HG03064 (cell line): ENCODE measurements around the gene ALDOA.

Source experiments
- ATAC-seq: cut with Tn5 transposase; IDR thresholded peaks from one replicate; pipeline ENCODE4 v1.9.1; 2021; ENCODE audit warnings: low read depth; ENCODE audit not compliant: unreplicated experiment

The ALDOA gene

DNA sequence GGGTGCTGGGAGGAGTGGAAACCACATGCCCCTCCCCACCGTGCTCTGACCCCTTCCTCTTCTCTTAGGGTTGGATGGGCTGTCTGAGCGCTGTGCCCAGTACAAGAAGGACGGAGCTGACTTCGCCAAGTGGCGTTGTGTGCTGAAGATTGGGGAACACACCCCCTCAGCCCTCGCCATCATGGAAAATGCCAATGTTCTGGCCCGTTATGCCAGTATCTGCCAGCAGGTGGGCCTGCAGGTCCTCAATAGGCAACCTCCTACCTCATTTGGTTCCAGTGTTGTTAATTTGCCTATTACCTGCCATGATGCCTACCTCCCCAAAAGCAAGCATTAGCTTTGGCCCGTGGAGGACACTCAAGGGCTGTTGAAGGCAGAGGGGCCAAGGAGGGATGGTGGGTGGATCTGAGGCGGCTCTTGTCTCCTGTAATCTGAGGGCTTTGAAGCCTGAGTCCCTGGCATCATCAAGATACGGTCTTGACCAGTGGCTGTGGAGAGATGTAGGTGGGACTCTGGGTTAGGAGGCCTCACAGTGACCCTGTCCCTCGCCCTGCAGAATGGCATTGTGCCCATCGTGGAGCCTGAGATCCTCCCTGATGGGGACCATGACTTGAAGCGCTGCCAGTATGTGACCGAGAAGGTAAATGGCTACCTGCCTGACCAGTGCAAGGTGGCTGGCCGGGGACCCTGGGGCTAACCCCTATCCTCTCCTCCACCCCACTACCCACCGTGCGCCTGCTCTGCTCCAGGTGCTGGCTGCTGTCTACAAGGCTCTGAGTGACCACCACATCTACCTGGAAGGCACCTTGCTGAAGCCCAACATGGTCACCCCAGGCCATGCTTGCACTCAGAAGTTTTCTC lies 3.4 kb downstream of the ALDOA start:
- ATAC-seq, result no peak

GRCh38 chr16:30069611-30070462 lies 4.3 kb downstream of the ALDOA start:
- no peak for ATAC-seq

DNA sequence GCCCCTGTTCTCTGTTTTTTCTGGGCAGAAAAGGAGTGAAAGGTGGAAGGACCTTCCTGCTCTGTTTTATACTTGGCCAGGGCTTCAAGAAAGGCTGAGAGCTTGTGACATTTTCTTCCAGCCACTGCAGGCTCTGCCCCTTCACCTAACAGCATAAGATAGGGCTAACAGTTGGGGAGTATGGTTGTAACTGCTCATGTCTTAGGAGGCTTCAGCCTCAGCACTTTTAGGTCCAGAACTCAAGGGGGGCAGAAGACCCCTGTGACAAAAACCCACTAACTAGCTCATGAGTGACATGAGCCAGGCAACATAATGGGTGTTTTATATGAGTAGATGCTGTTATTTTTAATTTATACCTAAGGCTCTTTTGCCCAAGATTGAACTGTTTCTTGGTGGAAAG lies 4.9 kb downstream of the ALDOA start:
- ATAC-seq, result no peak

DNA sequence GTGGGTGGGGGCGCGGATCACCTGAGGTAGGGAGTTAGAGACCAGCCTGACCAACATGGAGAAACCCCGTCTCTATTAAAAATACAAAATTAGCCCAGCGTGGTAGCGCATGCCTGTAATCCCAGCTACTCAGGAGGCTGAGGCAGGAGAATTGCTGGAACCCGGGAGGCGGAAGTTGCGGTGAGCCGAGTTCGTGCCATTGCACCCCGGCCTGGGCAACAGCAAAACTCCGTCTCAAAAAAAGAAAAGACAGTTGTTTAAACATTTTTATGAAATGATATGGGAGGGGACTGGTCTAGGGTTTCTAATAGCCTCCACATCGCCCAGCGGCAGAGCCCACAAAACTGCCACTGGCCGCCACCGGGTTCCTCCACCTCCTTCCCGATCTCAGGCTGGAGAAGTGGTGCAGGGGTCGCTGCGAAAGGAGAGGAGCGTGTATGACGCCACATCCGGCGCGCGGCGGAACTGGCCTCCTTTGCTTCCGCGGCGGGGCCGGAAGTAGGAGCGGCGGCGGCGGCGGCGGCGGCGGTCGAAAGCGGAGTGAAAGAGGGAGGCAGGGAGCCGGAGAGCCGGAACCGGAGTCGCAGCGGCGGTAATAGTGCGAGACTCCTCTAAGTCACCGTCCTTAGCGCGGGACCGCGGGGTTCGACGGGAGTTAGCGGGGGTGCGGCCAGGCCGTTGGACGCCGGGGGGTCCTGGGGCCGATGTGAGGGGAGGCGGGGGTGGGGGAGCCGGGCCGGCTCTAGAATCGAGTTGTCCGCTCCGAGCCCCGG lies 10.1 kb downstream of the ALDOA start, which contains the start of gene PPP4C:
TSS of gene PPP4C (plus strand) at position 492 of the 773 bp plus-strand sequence. CDS start 384 bp downstream, outside the sequence.
- no peak for ATAC-seq

- ATAC-seq, result no peak
Measured at GRCh38 chr16:30076276-30076791, 10.8 kb downstream of the ALDOA start.

GRCh38 chr16:30077656-30078055 lies 12.1 kb downstream of the ALDOA start:
- ATAC-seq, result no peak

GRCh38 chr16:30078744-30079143 lies 13.2 kb downstream of the ALDOA start:
- no peak for ATAC-seq

DNA sequence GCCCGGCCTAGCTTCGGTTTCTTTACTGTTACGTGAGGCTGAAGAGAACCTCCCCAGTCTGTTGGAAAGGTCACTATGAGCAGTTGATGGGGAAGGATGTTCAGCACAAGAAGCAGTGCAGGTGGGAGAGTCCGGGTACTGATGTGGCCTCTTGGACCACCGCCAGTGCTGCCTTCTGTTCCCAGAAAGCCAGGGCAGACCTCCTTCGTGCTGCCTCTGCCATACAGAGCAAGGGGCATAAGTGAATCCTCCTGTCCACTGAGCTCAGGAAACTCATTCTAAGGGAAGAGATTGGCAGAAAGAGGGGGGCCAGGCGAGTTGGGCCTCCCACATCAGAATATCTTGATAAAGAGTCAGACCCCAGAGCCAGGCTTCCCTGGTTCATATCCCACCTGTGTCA lies 13.9 kb downstream of the ALDOA start:
- no peak for ATAC-seq

DNA sequence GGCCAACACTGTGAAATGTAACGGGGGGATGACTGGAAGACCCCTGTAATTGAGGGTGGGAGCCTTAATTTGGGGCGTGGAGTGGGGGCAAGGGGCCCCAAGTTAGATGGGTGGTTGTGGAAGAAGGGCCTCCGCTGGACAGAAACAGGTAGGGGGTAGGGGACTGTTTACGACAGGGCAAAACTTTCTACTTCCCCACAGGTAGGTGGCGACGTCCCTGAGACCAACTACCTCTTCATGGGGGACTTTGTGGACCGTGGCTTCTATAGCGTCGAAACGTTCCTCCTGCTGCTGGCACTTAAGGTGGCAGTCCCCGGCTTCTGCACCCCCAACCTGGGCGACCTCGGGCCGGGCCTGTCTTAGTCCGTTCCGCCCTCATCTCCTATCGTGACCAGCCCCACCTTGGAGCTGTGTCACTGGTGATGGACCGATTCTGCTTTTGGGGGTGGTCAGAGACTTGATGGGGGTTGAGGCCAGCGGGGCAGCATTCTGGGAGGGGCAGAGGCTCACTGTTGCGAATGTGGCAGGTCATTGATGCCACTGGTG lies 17.1 kb downstream of the ALDOA start:
- no peak for ATAC-seq

- ATAC-seq, result no peak
Measured at GRCh38 chr16:30083216-30084055, 17.9 kb downstream of the ALDOA start.

DNA sequence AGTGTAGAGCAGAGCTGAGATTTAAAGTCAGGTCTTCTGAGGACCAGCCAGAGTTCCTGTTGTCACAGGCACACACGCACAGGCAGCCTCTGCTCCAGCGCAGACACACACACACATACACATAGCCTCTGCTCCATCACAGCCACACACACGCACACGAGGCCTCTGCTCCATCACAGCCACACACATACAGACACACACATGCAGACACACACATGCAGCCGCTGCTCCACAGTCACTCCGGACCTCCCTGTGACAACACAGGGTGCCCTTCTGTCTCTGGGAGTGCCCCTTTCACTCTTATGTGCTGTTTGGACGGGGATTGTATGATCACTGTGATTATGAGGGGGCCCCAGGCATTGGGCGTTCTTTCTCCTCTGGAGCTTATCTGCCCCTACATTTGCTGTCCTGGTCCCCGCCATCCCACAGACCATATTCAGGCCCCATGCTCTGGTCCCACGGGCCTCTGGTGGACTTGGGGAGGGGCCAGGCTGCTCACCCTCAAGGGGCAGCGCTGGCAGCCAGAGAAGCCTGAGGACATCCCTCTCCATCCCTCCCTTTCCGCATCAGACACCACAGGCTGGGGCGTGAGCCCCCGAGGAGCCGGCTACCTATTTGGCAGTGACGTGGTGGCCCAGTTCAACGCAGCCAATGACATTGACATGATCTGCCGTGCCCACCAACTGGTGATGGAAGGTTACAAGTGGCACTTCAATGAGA lies 18.7 kb downstream of the ALDOA start:
- ATAC-seq, result no peak

DNA sequence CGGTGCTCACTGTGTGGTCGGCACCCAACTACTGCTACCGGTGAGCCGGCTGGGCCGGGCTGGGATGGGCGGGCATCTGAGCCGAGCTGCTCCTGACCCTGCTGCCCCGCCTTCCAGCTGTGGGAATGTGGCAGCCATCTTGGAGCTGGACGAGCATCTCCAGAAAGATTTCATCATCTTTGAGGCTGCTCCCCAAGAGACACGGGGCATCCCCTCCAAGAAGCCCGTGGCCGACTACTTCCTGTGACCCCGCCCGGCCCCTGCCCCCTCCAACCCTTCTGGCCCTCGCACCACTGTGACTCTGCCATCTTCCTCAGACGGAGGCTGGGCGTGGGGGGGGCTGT lies 19.2 kb downstream of the ALDOA start:
- no peak for ATAC-seq

GRCh38 chr16:30085247-30085646 lies 19.7 kb downstream of the ALDOA start:
- ATAC-seq, result no peak

DNA sequence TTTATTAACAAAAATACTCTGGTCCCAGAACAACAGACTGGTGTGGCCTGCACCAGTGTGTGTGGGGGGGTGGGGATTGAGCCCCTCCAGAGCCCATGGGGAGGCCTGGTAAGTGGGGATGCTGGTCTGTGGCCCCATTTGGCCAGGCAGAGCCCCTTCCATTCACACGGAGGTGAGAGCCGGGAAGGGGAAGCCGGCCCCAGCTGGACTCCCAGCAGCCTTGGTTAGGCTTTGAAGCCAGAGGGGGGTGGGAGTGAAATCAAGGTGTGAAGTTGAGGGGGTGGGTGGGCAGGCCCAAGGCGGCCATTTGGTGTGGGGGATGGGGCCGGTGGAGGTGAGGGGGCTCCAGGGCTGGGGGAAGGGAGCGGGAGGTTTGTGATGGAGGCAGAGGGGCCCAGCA lies 20.3 kb downstream of the ALDOA start:
- ATAC-seq, result no peak

DNA sequence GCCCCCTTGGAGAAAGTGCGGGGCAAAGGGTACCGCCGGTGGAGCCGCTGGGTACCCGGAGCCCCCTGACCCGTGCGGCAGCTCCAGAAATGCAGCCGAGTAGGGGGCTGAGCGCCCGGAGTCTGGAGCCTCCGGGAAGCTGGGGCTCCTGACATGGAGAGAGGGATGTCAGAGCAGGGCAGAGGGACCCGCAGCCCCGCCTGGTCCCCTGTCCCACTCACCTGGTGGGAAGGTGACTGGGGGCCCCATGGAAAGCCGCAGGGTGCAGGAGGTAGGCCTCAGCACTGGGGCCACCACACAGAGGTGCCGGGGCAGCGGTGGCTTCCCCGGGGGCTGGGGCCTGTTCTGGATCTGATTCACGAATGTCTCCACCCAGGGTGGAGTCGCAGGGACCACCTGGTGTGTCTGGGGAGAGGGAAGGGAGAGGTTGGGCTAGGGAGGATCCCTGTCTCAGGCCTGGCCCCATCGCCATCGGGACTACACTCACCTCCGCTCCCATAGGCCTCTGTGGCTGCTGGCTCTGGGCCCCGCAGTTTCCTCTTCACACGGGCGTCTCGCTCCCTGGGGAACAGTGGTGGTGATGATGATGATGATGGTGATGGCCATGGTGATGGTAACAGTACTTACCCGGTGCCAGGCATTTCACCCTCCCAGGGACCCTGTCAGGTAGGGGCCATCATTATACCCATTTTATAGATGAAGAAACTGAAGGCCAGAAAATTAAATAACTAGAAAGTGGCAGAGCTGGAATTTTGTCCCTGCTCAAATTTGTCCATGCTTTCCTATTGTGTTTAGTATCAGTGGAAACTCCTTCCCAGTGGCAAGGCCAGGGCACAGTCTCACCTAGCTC lies 21.0 kb downstream of the ALDOA start:
- ATAC-seq, result no peak

GRCh38 chr16:30087181-30087898 lies 21.8 kb downstream of the ALDOA start:
- ATAC-seq, result no peak

DNA sequence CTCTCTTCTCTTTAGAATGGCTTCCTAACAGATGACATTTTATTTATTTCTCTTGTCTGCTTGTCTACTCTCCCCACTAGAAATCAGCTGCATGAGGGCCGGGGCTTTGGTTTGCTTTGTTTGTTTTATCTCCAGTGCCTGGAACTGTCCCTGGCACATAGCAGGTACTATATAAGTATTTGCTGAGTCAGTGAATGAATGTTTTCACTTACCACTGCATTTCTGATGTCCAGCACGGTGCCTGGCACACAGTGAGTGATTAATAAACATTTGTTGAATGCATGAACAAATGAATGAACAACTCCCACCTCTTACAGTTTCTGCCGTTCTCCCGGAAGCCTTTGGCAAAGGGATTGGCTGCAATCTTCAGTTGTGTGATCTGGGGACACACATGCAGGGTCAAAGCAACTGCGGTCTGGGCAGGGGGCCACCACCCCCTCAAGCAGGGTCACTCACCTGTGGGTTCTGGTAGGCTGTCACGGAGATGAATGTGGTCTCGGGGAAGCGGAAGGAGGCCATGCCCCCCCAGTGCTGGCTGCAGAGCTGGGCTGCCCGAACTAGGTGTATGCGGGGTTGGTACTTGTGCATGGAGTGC lies 22.8 kb downstream of the ALDOA start:
- no peak for ATAC-seq
